ENCODE data around the gene ZNF79.

DNA sequence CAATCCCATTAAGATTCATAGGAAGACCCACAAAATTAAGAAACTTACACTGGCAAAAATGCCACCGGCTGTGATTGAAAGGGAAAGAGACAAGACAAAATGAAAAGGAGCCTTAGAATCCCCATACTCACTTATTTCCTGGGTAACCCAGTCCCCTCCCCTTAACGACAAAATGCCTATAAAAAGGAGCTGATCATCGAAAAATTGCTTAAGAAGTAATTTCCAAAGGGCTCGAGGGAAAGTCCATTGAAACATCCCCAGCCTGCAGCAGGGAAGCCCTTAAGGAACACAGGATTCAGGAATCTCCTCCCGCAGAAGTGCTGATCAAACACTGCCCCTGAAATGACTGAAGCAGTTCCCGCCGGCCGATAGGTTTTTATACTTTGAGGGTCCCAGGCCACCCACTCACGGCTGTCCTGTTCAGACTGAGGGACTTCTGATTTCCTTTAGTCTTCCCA lies 677 bp upstream of the ZNF79 start:
- TF ChIP-seq, protein P1, sequence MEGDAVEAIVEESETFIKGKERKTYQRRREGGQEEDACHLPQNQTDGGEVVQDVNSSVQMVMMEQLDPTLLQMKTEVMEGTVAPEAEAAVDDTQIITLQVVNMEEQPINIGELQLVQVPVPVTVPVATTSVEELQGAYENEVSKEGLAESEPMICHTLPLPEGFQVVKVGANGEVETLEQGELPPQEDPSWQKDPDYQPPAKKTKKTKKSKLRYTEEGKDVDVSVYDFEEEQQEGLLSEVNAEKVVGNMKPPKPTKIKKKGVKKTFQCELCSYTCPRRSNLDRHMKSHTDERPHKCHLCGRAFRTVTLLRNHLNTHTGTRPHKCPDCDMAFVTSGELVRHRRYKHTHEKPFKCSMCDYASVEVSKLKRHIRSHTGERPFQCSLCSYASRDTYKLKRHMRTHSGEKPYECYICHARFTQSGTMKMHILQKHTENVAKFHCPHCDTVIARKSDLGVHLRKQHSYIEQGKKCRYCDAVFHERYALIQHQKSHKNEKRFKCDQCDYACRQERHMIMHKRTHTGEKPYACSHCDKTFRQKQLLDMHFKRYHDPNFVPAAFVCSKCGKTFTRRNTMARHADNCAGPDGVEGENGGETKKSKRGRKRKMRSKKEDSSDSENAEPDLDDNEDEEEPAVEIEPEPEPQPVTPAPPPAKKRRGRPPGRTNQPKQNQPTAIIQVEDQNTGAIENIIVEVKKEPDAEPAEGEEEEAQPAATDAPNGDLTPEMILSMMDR (IDR thresholded peaks at IDR 0.05) = no peak
- TF ChIP-seq POLR2A (IDR thresholded peaks at IDR 0.05) (no peak), POLR2AphosphoS5 (IDR thresholded peaks at IDR 0.05) (no peak)

Measured in prostate gland (tissue), 2 donors.